Naive thymus-derived CD4-positive, alpha-beta T cell (primary cell): Measurements from ENCODE around the gene SATB2. TPM values are rescaled to one million over a fixed set of nuclear protein-coding genes. Genes with fewer than 3 reads are reported as not detected.

Experiments used
- ATAC-seq: fragments of 150-1000 bp; cut with Tn5 transposase; 2 replicates; pipeline ENCODE4 v1.10.0; 2021; ENCODE audit warnings: mild to moderate bottlenecking, moderate library complexity
- CTCF ChIA-PET: fragments of 350-600 bp; sonication (Branson Sonifier 250); formaldehyde crosslinking; loops from one replicate; lab custom pipeline; 2021; ENCODE audit warnings: antibody characterized with exemption; lab: Charles Lee
- POLR2A ChIA-PET: fragments of 350-600 bp; sonication (Branson Sonifier 250); formaldehyde crosslinking; loops from one replicate; lab custom pipeline; 2021; ENCODE audit warnings: antibody characterized with exemption, inconsistent platforms; lab: Charles Lee
- DNase-seq, 9 donors: peaks; one replicate each; pipeline versions ENCODE4 v3.0.0 to v3.0.0-alpha.2; 2020 to 2022; ENCODE audit warnings: mixed read lengths in 1 of 9
- H3K27ac ChIP-seq: one replicate; pipeline ENCODE4 v1.7.0; 2013; ENCODE audit warnings: mild to moderate bottlenecking, low read depth, low read length, moderate library complexity
- H3K27me3 ChIP-seq, 2 donors: one replicate each; pipeline ENCODE4 v1.7.0; 2013; ENCODE audit warnings: low read length in 2 of 2, mild to moderate bottlenecking in 2 of 2, moderate library complexity in 2 of 2; ENCODE audit not compliant: control insufficient read depth in 2 of 2, insufficient read depth in 2 of 2
- H3K36me3 ChIP-seq, 3 experiments: 1 replicate in 2 of 3; 2 replicates in 1 of 3; pipeline ENCODE4 v1.7.0; 2013; ENCODE audit warnings: low read length in 3 of 3, mild to moderate bottlenecking in 3 of 3, moderate library complexity in 1 of 3; ENCODE audit not compliant: insufficient read depth in 3 of 3, control insufficient read depth in 2 of 3
- H3K4me1 ChIP-seq, 2 donors: one replicate each; pipeline ENCODE4 v1.7.0; 2013; ENCODE audit warnings: low read length in 2 of 2, mild to moderate bottlenecking in 2 of 2, moderate library complexity in 1 of 2; ENCODE audit not compliant: control insufficient read depth in 2 of 2, insufficient read depth in 2 of 2
- H3K4me3 ChIP-seq: 2 replicates; pipeline ENCODE4 v1.7.0; 2013; ENCODE audit warnings: mild to moderate bottlenecking, low read length
- H3K9me3 ChIP-seq, 3 experiments: 1 replicate in 2 of 3; 2 replicates in 1 of 3; pipeline ENCODE4 v1.7.0; 2013; ENCODE audit warnings: low read length in 3 of 3; ENCODE audit not compliant: control insufficient read depth in 2 of 3
- H3K27ac Mint-ChIP-seq, 9 donors: one replicate each; pipeline ENCODE4 v1.8.0; 2020 to 2022; ENCODE audit warnings: mixed read lengths in 9 of 9, mild to moderate bottlenecking in 8 of 9, moderate library complexity in 5 of 9, inconsistent platforms in 2 of 9
- H3K27me3 Mint-ChIP-seq, 5 donors: one replicate each; pipeline ENCODE4 v1.8.0; 2021 to 2022; ENCODE audit warnings: mixed read lengths in 5 of 5, mild to moderate bottlenecking in 1 of 5
- H3K36me3 Mint-ChIP-seq, 5 donors: one replicate each; pipeline ENCODE4 v1.8.0; 2020 to 2022; ENCODE audit warnings: mixed read lengths in 5 of 5, mild to moderate bottlenecking in 3 of 5, inconsistent platforms in 1 of 5
- H3K4me1 Mint-ChIP-seq, 7 donors: one replicate each; pipeline ENCODE4 v1.8.0; 2020 to 2022; ENCODE audit warnings: mixed read lengths in 7 of 7, mild to moderate bottlenecking in 3 of 7, inconsistent platforms in 1 of 7
- H3K4me3 Mint-ChIP-seq, 10 donors: one replicate each; pipeline ENCODE4 v1.8.0; 2020 to 2022; ENCODE audit warnings: mild to moderate bottlenecking in 10 of 10, mixed read lengths in 10 of 10, moderate library complexity in 6 of 10, inconsistent platforms in 2 of 10
- H3K9me3 Mint-ChIP-seq, 11 donors: one replicate each; pipeline ENCODE4 v1.8.0; 2020 to 2022; ENCODE audit warnings: mixed read lengths in 11 of 11, mild to moderate bottlenecking in 4 of 11, inconsistent platforms in 1 of 11, moderate library complexity in 1 of 11
- intact Hi-C, 2 donors: fragments of 100-400 bp; cut with micrococcal nuclease; formaldehyde crosslinking; loops; one replicate each; pipeline ENCODE4 v1.15.1; 2023
- polyA plus RNA-seq, 2 donors: library from polyadenylated mRNA; unstranded; fragments of 300-500 nt; fragmentation: Illumina TruSeq; gene quantifications; one replicate each; pipeline ENCODE4 v1.2.3, GENCODE V29; 2021
- total RNA-seq, 6 experiments: library from RNA in 5 of 6; stranded (reverse) in 5 of 6; gene quantifications; 1 replicate in 5 of 6; 2 replicates in 1 of 6; pipeline ENCODE4 v1.2.3 and lab custom pipeline; 2021 to 2026

Gene SATB2
- total and polyA plus RNA-seq, 7 experiments from 2014 or later: 0.05 to 0.96 (median 0.32) TPM; not detected in 4

DNA sequence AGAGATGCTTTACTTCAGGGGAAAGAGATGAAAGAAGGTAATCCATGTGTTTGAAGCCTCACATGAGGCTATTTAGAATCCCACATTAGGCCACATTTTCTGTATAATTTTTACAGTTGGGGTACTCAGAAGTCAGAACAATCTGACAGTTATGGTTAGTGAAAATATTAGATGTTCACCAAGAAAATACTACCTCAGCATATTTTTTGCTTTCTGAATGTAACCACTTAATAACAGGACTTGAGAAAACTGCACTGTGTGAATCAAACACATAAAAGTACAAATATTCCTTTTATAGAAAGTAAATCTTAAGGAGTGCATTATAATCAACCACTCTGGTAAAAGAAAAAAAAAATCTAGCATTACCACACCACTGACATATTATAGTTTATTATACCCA lies 169.3 kb downstream of the SATB2 start:
- CTCF ChIA-PET: interaction anchor here (0.7 kb wide), 1 partner anchor 760 kb away, joined by 4 read pairs; no protein-coding TSS in a partner anchor
- POLR2A ChIA-PET: no interaction called here
- H3K9me3 Mint-ChIP-seq: peaks cover 0 to 12% (median 1%) of the 10 kb centered on the region in 11 donors
- Histone ChIP-seq H3K36me3 (no peaks in the 10 kb centered on the region), H3K4me3 (no peak overlapping the region), H3K27me3 (no peaks in the 10 kb centered on the region), H3K4me1 (no peaks in the 10 kb centered on the region), H3K27ac (no peak overlapping the region), H3K9me3 (no peaks in the 10 kb centered on the region)
- DNase-seq (no peak), ATAC-seq (no peak)
- no peaks in the 10 kb centered on the region for H3K36me3 Mint-ChIP-seq
- peaks cover 0 to 1% (median 0%) of the 10 kb centered on the region in 7 donors for H3K4me1 Mint-ChIP-seq
- intact Hi-C loops: no loop called here
- H3K27ac Mint-ChIP-seq: no peak overlapping the region
- H3K4me3 Mint-ChIP-seq: no peak overlapping the region
- peaks cover 0 to 9% (median 3%) of the 10 kb centered on the region in 5 donors for H3K27me3 Mint-ChIP-seq

DNA sequence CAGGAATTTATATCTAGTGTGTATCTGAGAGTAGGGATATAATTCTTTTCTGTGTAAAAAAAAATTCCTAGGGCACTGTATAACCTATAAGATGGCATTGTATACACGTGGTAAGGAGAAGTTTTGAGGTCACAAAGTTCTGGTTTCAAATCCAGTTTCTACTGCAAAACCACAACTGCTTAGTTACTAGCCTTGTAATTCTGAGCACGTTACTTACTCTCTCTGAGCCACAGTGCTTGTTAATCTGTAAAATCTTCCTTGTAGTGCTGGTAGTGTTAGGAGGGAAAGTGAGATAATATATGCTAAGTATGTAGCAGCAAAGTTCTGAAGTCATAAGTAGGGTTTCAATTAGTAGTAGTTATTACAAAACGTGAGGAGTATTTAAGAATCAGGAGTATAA lies 175.4 kb downstream of the SATB2 start:
- ATAC-seq: no peak
- H3K4me1 Mint-ChIP-seq: no peaks in the 10 kb centered on the region
- CTCF ChIA-PET: no interaction called here
- no peaks in the 10 kb centered on the region for H3K36me3 Mint-ChIP-seq
- intact Hi-C loops: no loop called here
- no peak overlapping the region for H3K4me3 Mint-ChIP-seq
- Histone ChIP-seq H3K27me3 (no peaks in the 10 kb centered on the region), H3K4me1 (no peaks in the 10 kb centered on the region), H3K9me3 (no peaks in the 10 kb centered on the region), H3K4me3 (no peak overlapping the region), H3K27ac (no peak overlapping the region), H3K36me3 (no peaks in the 10 kb centered on the region)
- no peak overlapping the region for H3K27ac Mint-ChIP-seq
- DNase-seq: no peak
- no peaks in the 10 kb centered on the region for H3K27me3 Mint-ChIP-seq
- POLR2A ChIA-PET: no interaction called here
- H3K9me3 Mint-ChIP-seq: peaks cover 0 to 22% (median 6%) of the 10 kb centered on the region in 11 donors

DNA sequence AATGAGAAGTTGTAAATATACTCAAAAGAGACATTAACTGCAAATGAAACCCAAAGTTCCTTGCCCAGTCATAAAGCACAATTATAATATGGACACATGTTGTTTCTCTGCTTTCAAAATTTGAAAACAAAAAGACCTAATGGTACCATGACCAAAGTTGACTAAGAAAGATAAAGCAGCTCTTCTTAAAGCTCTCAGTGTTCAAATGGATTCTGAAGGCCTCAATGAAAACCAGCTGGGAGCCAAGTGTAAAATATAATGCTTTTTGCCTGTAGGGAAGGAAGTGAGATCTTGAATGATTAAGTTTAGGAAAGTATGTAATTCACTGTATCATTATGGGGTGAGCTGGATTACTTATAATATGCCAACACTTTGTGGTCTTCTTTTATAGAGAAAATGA lies 178.6 kb downstream of the SATB2 start:
- H3K4me1 Mint-ChIP-seq: no peaks in the 10 kb centered on the region
- H3K9me3 ChIP-seq: no peaks in the 10 kb centered on the region
- no peaks in the 10 kb centered on the region for H3K36me3 ChIP-seq
- DNase-seq (no peak), ATAC-seq (no peak)
- H3K9me3 Mint-ChIP-seq: peaks cover 0 to 10% (median 5%) of the 10 kb centered on the region in 11 donors
- ChIA-PET POLR2A (no interaction called here), CTCF (no interaction called here)
- no peak overlapping the region for H3K4me3 Mint-ChIP-seq
- no peaks in the 10 kb centered on the region for H3K27me3 Mint-ChIP-seq
- H3K27ac ChIP-seq: no peak overlapping the region
- no peaks in the 10 kb centered on the region for H3K4me1 ChIP-seq
- H3K27ac Mint-ChIP-seq: no peak overlapping the region
- no peaks in the 10 kb centered on the region for H3K36me3 Mint-ChIP-seq
- no peaks in the 10 kb centered on the region for H3K27me3 ChIP-seq
- intact Hi-C loops: no loop called here
- no peak overlapping the region for H3K4me3 ChIP-seq

DNA sequence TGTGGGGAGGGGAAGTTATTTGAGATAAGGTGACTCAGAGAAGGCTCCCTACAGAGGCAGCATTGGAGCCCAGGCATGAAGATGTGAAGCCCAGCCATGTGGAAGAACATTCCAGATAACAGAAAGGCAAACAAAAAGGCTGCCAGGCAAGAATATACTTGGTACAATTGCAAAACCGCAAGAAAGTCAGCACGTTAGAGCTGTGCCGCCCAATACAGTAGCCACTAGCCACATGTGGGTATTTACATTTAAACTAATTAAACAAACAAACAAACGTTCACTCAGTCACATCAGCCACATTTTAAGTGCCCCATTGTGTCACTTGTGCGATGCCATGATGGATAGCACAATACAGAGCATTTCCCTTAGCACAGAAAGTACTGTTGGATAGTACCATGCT lies 179.6 kb downstream of the SATB2 start:
- H3K27me3 Mint-ChIP-seq: no peaks in the 10 kb centered on the region
- Histone ChIP-seq H3K36me3 (no peaks in the 10 kb centered on the region), H3K27ac (no peak overlapping the region), H3K4me1 (no peaks in the 10 kb centered on the region), H3K27me3 (no peaks in the 10 kb centered on the region), H3K4me3 (no peak overlapping the region), H3K9me3 (no peaks in the 10 kb centered on the region)
- H3K4me1 Mint-ChIP-seq: no peaks in the 10 kb centered on the region
- no peak for DNase-seq
- no peak overlapping the region for H3K27ac Mint-ChIP-seq
- CTCF ChIA-PET: no interaction called here
- intact Hi-C loops: no loop called here
- H3K9me3 Mint-ChIP-seq: peaks cover 0 to 10% (median 5%) of the 10 kb centered on the region in 11 donors
- POLR2A ChIA-PET: no interaction called here
- H3K36me3 Mint-ChIP-seq: no peaks in the 10 kb centered on the region
- no peak overlapping the region for H3K4me3 Mint-ChIP-seq
- no peak for ATAC-seq

- H3K9me3 Mint-ChIP-seq: peaks cover 0 to 5% (median 0%) of the 10 kb centered on the region in 11 donors
- no peaks in the 10 kb centered on the region for H3K36me3 Mint-ChIP-seq
- no peaks in the 10 kb centered on the region for H3K4me1 Mint-ChIP-seq
- CTCF ChIA-PET: no interaction called here
- H3K27ac Mint-ChIP-seq: no peak overlapping the region
- DNase-seq: no peak
- no peak overlapping the region for H3K27ac ChIP-seq
- no peaks in the 10 kb centered on the region for H3K36me3 ChIP-seq
- no peaks in the 10 kb centered on the region for H3K27me3 ChIP-seq
- no peak overlapping the region for H3K4me3 Mint-ChIP-seq
- peaks cover 0 to 4% (median 0%) of the 10 kb centered on the region in 5 donors for H3K27me3 Mint-ChIP-seq
- ATAC-seq: no peak
- H3K4me3 ChIP-seq: no peak overlapping the region
- POLR2A ChIA-PET: no interaction called here
- no peaks in the 10 kb centered on the region for H3K4me1 ChIP-seq
- intact Hi-C loops: no loop called here
- no peaks in the 10 kb centered on the region for H3K9me3 ChIP-seq
Measured at GRCh38 chr2:199273042-199273511, 184.7 kb downstream of the SATB2 start.

DNA sequence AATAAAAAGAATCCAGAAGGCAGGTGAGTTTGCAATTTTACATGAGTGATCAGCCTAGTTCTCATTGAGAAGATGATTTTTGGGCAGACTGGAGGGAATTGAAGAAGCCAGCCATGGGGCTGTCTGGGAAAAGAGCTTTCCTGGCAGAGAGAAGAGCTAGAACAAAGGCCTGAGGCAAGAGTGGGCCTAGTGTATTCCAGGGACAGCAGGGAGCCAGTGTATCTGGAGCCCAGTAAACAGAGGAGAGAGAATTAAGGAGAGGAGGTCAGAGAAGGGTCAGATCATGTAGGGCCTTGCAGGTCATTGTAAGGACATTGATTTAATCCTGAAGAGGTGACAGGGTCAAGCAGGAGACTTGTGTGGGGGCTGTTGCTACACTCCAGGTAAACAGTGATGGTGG lies 195.8 kb downstream of the SATB2 start:
- H3K4me3 ChIP-seq: no peak overlapping the region
- H3K36me3 ChIP-seq: no peaks in the 10 kb centered on the region
- no peaks in the 10 kb centered on the region for H3K4me1 ChIP-seq
- H3K9me3 Mint-ChIP-seq: peaks cover 14 to 53% (median 29%) of the 10 kb centered on the region in 11 donors
- H3K9me3 ChIP-seq: peaks cover 0 to 17% (median 0%) of the 10 kb centered on the region in 3 experiments
- DNase-seq: no peak
- no peak overlapping the region for H3K4me3 Mint-ChIP-seq
- no peak overlapping the region for H3K27ac Mint-ChIP-seq
- H3K4me1 Mint-ChIP-seq: no peaks in the 10 kb centered on the region
- intact Hi-C loops: no loop called here
- POLR2A ChIA-PET: no interaction called here
- peaks cover 0 to 7% (median 0%) of the 10 kb centered on the region in 5 donors for H3K27me3 Mint-ChIP-seq
- no peak overlapping the region for H3K27ac ChIP-seq
- no peaks in the 10 kb centered on the region for H3K27me3 ChIP-seq
- ATAC-seq: no peak
- H3K36me3 Mint-ChIP-seq: peaks cover 2 to 13% (median 7%) of the 10 kb centered on the region in 5 donors
- CTCF ChIA-PET: no interaction called here

- no peaks in the 10 kb centered on the region for H3K36me3 ChIP-seq
- POLR2A ChIA-PET: no interaction called here
- DNase-seq: no peak
- H3K36me3 Mint-ChIP-seq: peaks cover 2 to 13% (median 7%) of the 10 kb centered on the region in 5 donors
- H3K4me3 ChIP-seq: no peak overlapping the region
- peaks cover 0 to 17% (median 0%) of the 10 kb centered on the region in 3 experiments for H3K9me3 ChIP-seq
- H3K9me3 Mint-ChIP-seq: peaks cover 14 to 51% (median 26%) of the 10 kb centered on the region in 11 donors
- H3K4me3 Mint-ChIP-seq: no peak overlapping the region
- peaks cover 0 to 7% (median 0%) of the 10 kb centered on the region in 5 donors for H3K27me3 Mint-ChIP-seq
- H3K27me3 ChIP-seq: no peaks in the 10 kb centered on the region
- intact Hi-C loops: no loop called here
- no peak for ATAC-seq
- H3K27ac ChIP-seq: no peak overlapping the region
- CTCF ChIA-PET: no interaction called here
- no peak overlapping the region for H3K27ac Mint-ChIP-seq
- no peaks in the 10 kb centered on the region for H3K4me1 Mint-ChIP-seq
- H3K4me1 ChIP-seq: no peaks in the 10 kb centered on the region
Measured at GRCh38 chr2:199261239-199261638, 196.5 kb downstream of the SATB2 start.
